ENCODE data around the gene SEC61G. TPM values are rescaled to one million over a fixed set of nuclear protein-coding genes. Genes with fewer than 3 reads are reported as not detected.

SEC61G gene
- total and polyA plus RNA-seq, 4 donors, result 95.8 to 153 (median 151) TPM

Other genes with a start within 250 kb of the SEC61G start
- gene VSTM2A, start 216.8 kb downstream of the SEC61G start, total RNA-seq, result 100 to 1,000 TPM in 1 of 2 donors, 10 to 100 TPM in 1; 26.8 to 124 TPM
- 100 to 1,000 TPM in 1 of 2 donors, 10 to 100 TPM in 1; 95.8 to 123 TPM for gene VSTM2A, start 216.8 kb downstream of the SEC61G start, polyA plus RNA-seq (ENCODE audit: insufficient read length in 2 of 2)